Measurements from ENCODE around the gene PPY.
"Not testable (repeated sequence)": the region's sequence is repeated elsewhere in the genome, so short reads cannot be mapped to it uniquely, and the experiment has no call there.

PPY gene

DNA sequence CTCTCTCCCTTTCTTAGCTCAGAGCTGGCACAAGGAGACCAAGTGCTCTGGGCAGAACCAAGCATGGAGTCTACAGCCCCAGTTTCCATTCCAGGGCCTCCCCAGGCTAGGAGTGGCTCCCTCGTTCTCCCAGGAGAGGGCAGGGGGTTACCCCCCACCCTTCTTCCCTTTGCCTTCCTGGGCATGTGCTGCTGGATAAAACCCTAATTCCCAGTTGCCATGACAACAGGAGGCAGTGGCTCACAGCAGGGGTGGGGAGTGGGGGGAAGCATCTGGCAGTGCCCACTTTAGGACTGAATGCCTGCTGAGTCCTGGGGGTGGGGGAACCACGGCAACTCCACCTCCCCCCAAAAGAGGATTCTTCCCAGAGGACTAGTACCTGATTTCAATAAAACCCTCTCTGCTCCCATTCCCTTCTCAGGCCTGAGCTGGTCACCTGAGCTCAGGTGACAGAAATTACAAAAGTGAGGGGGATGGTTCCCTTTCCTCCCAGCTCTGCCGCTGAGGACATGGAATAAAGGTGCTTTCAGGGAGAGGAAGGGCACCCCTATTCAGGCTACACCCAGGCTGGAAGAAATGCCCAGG lies 36.8 kb downstream of the PPY start:
- DNase-seq (ENCODE audit: low spot score): no peak

DNA sequence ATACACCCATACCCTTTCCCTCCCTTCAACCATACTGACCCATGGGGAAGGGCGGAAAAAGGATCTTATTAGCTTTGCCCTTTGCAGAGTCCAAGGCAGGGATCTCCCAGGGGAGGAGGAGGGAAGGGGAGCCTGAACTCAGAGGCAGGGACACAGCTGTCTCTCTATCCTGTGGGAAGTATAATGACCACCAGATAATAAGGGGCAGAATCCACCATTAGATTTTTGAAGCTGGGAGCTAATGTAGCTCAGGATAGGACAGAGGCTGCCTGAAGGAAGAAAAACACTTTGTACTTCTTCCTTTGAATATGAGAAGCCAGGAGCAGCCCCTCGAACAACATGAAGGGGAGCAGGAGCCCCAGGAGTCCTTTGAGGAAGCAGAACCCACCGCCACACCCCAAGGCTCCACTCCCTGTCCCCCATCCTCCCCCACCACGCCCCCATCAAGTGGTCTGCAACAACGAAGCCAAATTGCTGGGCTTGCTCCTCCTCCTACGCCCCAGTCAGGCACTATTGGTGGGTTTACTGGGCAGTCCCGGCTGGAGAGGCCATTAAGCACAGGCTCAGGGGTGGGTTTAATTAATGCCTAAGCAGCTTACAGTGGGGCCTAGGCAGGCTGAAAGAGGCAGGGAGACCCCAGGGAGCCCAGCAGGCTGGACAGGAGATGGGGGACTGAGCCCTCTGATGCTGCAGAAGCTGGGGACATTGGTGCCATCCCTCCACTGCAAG lies 40.3 kb downstream of the PPY start:
- DNase-seq (ENCODE audit: low spot score): no peak

DNA sequence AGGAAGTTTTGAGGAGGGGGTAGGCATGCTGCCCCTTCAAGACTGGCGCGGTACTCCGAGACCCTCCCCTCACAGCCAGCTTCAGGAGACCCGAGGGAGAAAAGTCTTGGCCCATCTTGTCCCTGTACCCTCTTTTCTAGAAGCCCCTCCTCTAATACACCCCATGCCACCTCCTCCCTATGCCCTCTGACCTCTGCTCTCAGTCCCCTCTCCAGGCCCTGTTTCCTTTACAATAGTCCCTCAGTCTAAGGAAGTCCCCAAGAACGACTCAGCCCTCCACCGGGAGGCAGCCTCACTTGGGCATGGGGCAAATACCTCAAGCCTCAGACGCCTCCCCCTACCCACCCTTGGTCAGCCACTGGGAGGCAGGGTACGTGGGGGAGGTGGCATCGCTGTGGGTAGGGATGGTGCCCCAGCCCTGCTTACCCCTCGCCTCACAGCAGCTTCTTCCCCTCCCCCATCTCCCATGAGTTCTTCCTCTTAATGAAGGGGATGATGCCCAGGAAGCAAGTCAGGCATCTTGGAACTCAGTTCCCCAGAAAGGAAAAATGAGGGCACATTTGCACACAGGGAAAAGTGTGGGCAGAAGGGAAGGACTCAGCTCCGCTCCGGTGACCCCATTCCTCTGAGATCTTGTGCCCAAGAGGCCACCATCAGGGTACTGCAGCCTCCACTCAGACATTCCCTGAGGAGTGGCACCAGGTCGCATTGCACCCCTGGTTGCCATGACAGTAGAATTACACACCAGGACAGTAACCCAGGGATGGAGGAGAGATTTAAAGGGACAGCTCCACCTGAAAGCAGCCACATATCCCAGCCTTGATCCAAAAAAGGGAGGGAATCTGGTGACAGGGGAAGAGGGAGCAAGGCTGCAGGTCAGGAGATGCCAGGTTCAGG lies 41.2 kb downstream of the PPY start:
- DNase-seq (ENCODE audit: low spot score): peak; percentile 25

DNA sequence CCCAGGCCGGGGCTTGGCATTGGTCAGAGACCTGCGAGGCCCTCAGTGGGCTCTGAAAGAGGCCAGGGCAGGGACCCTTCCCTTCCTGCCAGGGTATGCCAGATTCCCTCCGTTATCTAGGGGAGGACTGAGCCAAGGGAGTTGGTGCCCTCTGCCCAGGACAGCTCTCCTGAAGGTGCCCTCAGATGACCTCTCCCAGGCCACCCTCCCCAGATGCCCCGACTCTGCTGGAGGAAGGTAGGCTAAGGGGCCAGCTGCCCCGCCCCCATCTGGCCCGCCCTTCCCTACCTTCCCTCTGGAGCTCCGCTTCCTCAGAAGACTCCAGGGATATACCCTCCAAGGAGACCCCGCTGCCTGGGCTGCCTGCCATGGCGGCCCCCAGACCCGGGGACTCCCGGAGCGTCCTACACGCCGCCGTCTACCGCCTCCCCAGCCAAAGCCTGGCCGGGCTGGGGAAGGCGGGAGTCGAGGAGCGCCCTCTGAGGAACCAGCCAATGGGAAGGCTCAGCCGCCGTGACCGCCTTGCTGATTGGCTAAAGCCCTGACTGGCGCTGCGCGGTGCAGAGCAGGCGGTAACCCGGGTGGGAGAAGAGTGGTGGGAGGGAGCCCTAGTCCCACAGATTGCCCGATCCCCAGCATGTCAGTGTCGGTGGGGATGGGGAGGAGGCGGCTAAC lies 42.0 kb downstream of the PPY start:
- DNase-seq (ENCODE audit: low spot score): peak; percentile 76

GRCh38 chr17:43898446-43898845 lies 43.8 kb downstream of the PPY start:
- no peak for DNase-seq (ENCODE audit: low spot score)

- DNase-seq (ENCODE audit: low spot score): no peak
These were observed 44.4 kb downstream of the PPY start for GRCh38 chr17:43897831-43898230.

GRCh38 chr17:43894494-43894893 lies 47.8 kb downstream of the PPY start:
- not testable (repeated sequence) for DNase-seq (ENCODE audit: low spot score)

- no peak for DNase-seq (ENCODE audit: low spot score)
These were observed 49.7 kb downstream of the PPY start for GRCh38 chr17:43892647-43892952.

- DNase-seq (ENCODE audit: low spot score): no peak
These were observed 50.2 kb downstream of the PPY start for GRCh38 chr17:43891851-43892646.
